NK-92 treated with Interleukin-12 subunit alpha and Interleukin-12 subunit beta, amount 100 ng/mL, for 24 hours (cell line): ENCODE results near the gene CEP170B.
"Not testable (repeated sequence)": the region's sequence is repeated elsewhere in the genome, so short reads cannot be mapped to it uniquely, and the experiment has no call there.

Experiments used
- DNase-seq: peaks from one replicate; lab custom pipeline; 2025; lab: John Stamatoyannopoulos, UW

CEP170B gene

GRCh38 chr14:104879201-104879982 is 14.3 kb downstream of the CEP170B start:
- no peak for DNase-seq

GRCh38 chr14:104879983-104880565 is 15.0 kb downstream of the CEP170B start:
- DNase-seq: no peak

GRCh38 chr14:104880584-104881210 is 15.6 kb downstream of the CEP170B start:
- no peak for DNase-seq

GRCh38 chr14:104881369-104881979 is 16.4 kb downstream of the CEP170B start:
- DNase-seq: no peak

- DNase-seq: no peak
These were observed 17.4 kb downstream of the CEP170B start for GRCh38 chr14:104882325-104882973.

GRCh38 chr14:104882991-104883660 is 18.1 kb downstream of the CEP170B start:
- DNase-seq: no peak

GRCh38 chr14:104883681-104884361 is 18.8 kb downstream of the CEP170B start:
- DNase-seq: no peak

GRCh38 chr14:104884381-104884780 is 19.3 kb downstream of the CEP170B start:
- DNase-seq: not testable (repeated sequence)

GRCh38 chr14:104885031-104885972 is 20.2 kb downstream of the CEP170B start:
- no peak for DNase-seq

- no peak for DNase-seq
These were observed 21.1 kb downstream of the CEP170B start for GRCh38 chr14:104885973-104886689.

GRCh38 chr14:104886690-104887622 is 21.9 kb downstream of the CEP170B start:
- no peak for DNase-seq

GRCh38 chr14:104887623-104888488 is 22.8 kb downstream of the CEP170B start:
- DNase-seq: no peak

GRCh38 chr14:104888489-104889374 is 23.7 kb downstream of the CEP170B start:
- DNase-seq: no peak

- DNase-seq: no peak
These were observed 24.3 kb downstream of the CEP170B start for GRCh38 chr14:104889375-104889757.

- DNase-seq: not testable (repeated sequence)
These were observed 25.2 kb downstream of the CEP170B start for GRCh38 chr14:104890292-104890691.

GRCh38 chr14:104891121-104891551 is 26.1 kb downstream of the CEP170B start:
- DNase-seq: no peak
